SK-N-MC (cell line): ENCODE results near the gene CHST13.

Experiments
- EZH2 ChIP-seq: fragments of 200-600 bp; sonication (generic); IDR thresholded peaks from one replicate; pipeline ENCODE4 v1.6.1; 2017; ENCODE audit warnings: antibody characterized with exemption
- FOXP2 ChIP-seq: optimal IDR thresholded peaks from 2 replicates; pipeline ENCODE3; 2011; ENCODE audit warnings: mild to moderate bottlenecking, moderate library complexity; ENCODE audit not compliant: insufficient read depth; ENCODE audit errors: extremely low read length, control extremely low read depth
- POLR2AphosphoS5 ChIP-seq: IDR thresholded peaks from 2 replicates; pipeline ENCODE4 v1.6.1; 2012; ENCODE audit warnings: mild to moderate bottlenecking, low read depth, low read length, borderline replicate concordance

DNA sequence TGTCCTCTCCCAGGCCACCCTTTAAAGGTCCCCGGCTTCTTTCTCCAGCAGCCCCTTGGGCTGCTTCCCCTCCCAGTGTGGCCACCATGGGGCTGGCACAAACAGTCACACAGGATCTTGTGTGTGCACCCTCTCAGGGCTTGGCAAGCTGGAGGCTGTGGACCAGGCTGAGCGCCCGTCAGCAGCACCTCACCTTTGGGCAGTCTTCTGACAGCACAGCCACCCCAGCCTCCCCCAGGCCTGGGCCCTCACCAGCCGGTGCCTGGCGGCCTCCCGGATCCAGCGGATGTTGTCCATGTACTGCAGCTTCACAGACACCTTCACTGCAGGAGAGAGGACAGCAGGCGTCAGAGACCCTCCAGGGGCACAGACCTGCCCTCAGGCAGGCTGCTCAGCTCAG, 28.2 kb upstream of the CHST13 start:
- TF ChIP-seq POLR2AphosphoS5 (no peak), EZH2 (no peak), FOXP2 (no peak)
